Smooth muscle cell (in vitro differentiated cells): ENCODE data around the gene PON3. TPM values are rescaled to one million over a fixed set of nuclear protein-coding genes. Genes with fewer than 3 reads are reported as not detected.
A peak's percentile ranks its signal among the peaks of the same experiment; 100 is the strongest.

Source experiments
- DNase-seq: peaks from one replicate; lab custom pipeline; 2025; ENCODE audit not compliant: unreplicated experiment; lab: John Stamatoyannopoulos, UW
- H2AFZ ChIP-seq: fragments of 200-600 bp; sonication (generic); 2 replicates; pipeline ENCODE4 v1.6.0; 2016; ENCODE audit warnings: antibody characterized with exemption, low read depth, mild to moderate bottlenecking
- H3F3A ChIP-seq: fragments of 200-600 bp; sonication (generic); 2 replicates; pipeline ENCODE4 v1.6.0; 2017; ENCODE audit warnings: antibody characterized with exemption, low read depth
- H3K27ac ChIP-seq: fragments of 200-600 bp; sonication (generic); 2 replicates; pipeline ENCODE4 v1.5.1; 2016; ENCODE audit warnings: low read depth, mild to moderate bottlenecking
- H3K27me3 ChIP-seq: fragments of 200-600 bp; sonication (generic); 2 replicates; pipeline ENCODE4 v1.6.1; 2016; ENCODE audit warnings: low read depth, mild to moderate bottlenecking
- H3K36me3 ChIP-seq: fragments of 200-600 bp; sonication (generic); 2 replicates; pipeline ENCODE4 v1.5.1; 2016; ENCODE audit warnings: low read depth
- H3K4me1 ChIP-seq: fragments of 200-600 bp; sonication (generic); 2 replicates; pipeline ENCODE4 v1.5.1; 2016; ENCODE audit warnings: low read depth
- H3K4me2 ChIP-seq: fragments of 200-600 bp; sonication (generic); 2 replicates; pipeline ENCODE4 v1.6.0; 2016; ENCODE audit warnings: mild to moderate bottlenecking
- H3K4me3 ChIP-seq: fragments of 200-600 bp; sonication (generic); 2 replicates; pipeline ENCODE4 v1.5.1; 2016; ENCODE audit warnings: mild to moderate bottlenecking
- H3K79me2 ChIP-seq: fragments of 200-600 bp; sonication (generic); 2 replicates; pipeline ENCODE4 v1.6.0; 2016; ENCODE audit warnings: low read depth, mild to moderate bottlenecking
- H3K9ac ChIP-seq: fragments of 200-600 bp; sonication (generic); 2 replicates; pipeline ENCODE4 v1.6.0; 2016; ENCODE audit warnings: low read depth
- H3K9me3 ChIP-seq: fragments of 200-600 bp; sonication (generic); replicated peaks from 2 replicates; pipeline ENCODE4 v1.5.1; 2016; ENCODE audit warnings: low read depth
- H4K20me1 ChIP-seq: fragments of 200-600 bp; sonication (generic); 2 replicates; pipeline ENCODE4 v1.6.0; 2016; ENCODE audit warnings: low read depth
- CTCF ChIP-seq: fragments of 200-600 bp; sonication (generic); IDR thresholded peaks from 2 replicates; pipeline ENCODE4 v1.5.1; 2017; ENCODE audit warnings: borderline replicate concordance, mild to moderate bottlenecking, antibody characterized with exemption; ENCODE audit not compliant: insufficient read depth, poor library complexity, severe bottlenecking
- WGBS: methylation state at CpG from one replicate; pipeline ENCODE4 v1.1.7; 2016; ENCODE audit warnings: low lambda C conversion rate; 5-methylcytosine and 5-hydroxymethylcytosine counted together
- polyA plus RNA-seq: library from polyadenylated mRNA; unstranded; fragments of >200 nt; fragmentation: Nextera tagmentation; extraction: Ambion mirVana; gene quantifications from 2 replicates; pipeline ENCODE4 v1.2.1, GENCODE V29; 2016
- total RNA-seq: library from RNA; depleted of rRNA; stranded (reverse); fragments of >200 nt; gene quantifications from 2 replicates; pipeline ENCODE4 v1.2.3, GENCODE V29; 2014

The PON3 gene
- total and polyA plus RNA-seq, 2 experiments from 2014 or later = not detected

GRCh38 chr7:95421847-95422444, 25.8 kb upstream of the PON3 start:
- Histone ChIP-seq H3K36me3 (no peaks in the 10 kb centered on the region), H3K4me1 (peaks cover 8% of the 10 kb centered on the region), H2AFZ (no peak overlapping the region), H3K9me3 (no peaks in the 10 kb centered on the region), H3F3A (peaks cover 10% of the 10 kb centered on the region), H3K27ac (peak overlapping the region; percentile 60), H3K27me3 (no peaks in the 10 kb centered on the region), H4K20me1 (peaks cover 3% of the 10 kb centered on the region), H3K79me2 (peaks cover 60% of the 10 kb centered on the region), H3K4me3 (no peak overlapping the region), H3K4me2 (peak overlapping the region; percentile 27), H3K9ac (no peak overlapping the region)
- no peak for TF ChIP-seq CTCF
- no peak for DNase-seq

GRCh38 chr7:95421000-95421846, 25.0 kb upstream of the PON3 start:
- H3K9me3 ChIP-seq = no peaks in the 10 kb centered on the region
- H3K4me3 ChIP-seq = no peak overlapping the region
- H3K4me2 ChIP-seq = peak overlapping the region; percentile 27
- no peaks in the 10 kb centered on the region for H3K27me3 ChIP-seq
- H3K27ac ChIP-seq = peak overlapping the region; percentile 60
- peaks cover 53% of the 10 kb centered on the region for H3K79me2 ChIP-seq
- no peak for DNase-seq
- H4K20me1 ChIP-seq = peaks cover 3% of the 10 kb centered on the region
- 79% methylated on average over 2 of the region's 2 CpGs for WGBS
- H2AFZ ChIP-seq = no peak overlapping the region
- no peaks in the 10 kb centered on the region for H3K36me3 ChIP-seq
- H3K4me1 ChIP-seq = peaks cover 8% of the 10 kb centered on the region
- peaks cover 13% of the 10 kb centered on the region for H3F3A ChIP-seq
- peak overlapping the region; percentile 8 for H3K9ac ChIP-seq
- TF ChIP-seq CTCF = no peak

GRCh38 chr7:95412075-95412474, 15.9 kb upstream of the PON3 start:
- TF ChIP-seq CTCF = no peak
- no peaks in the 10 kb centered on the region for H3K27me3 ChIP-seq
- no peaks in the 10 kb centered on the region for H3K36me3 ChIP-seq
- H2AFZ ChIP-seq = no peak overlapping the region
- no peak for DNase-seq
- no peak overlapping the region for H3K9ac ChIP-seq
- no peak overlapping the region for H3K4me2 ChIP-seq
- no peaks in the 10 kb centered on the region for H3K79me2 ChIP-seq
- no peak overlapping the region for H3K4me3 ChIP-seq
- H3K4me1 ChIP-seq = no peaks in the 10 kb centered on the region
- H3F3A ChIP-seq = peaks cover 10% of the 10 kb centered on the region
- WGBS = 76% methylated on average over 4 of the region's 4 CpGs
- H3K27ac ChIP-seq = peak overlapping the region; percentile 68
- no peaks in the 10 kb centered on the region for H3K9me3 ChIP-seq
- no peaks in the 10 kb centered on the region for H4K20me1 ChIP-seq
